ENCODE data around the gene ASB2.

The ASB2 gene

GRCh38 chr14:93926245-93926872 is 50.0 kb downstream of the ASB2 start:
- no peak for DNase-seq

DNA sequence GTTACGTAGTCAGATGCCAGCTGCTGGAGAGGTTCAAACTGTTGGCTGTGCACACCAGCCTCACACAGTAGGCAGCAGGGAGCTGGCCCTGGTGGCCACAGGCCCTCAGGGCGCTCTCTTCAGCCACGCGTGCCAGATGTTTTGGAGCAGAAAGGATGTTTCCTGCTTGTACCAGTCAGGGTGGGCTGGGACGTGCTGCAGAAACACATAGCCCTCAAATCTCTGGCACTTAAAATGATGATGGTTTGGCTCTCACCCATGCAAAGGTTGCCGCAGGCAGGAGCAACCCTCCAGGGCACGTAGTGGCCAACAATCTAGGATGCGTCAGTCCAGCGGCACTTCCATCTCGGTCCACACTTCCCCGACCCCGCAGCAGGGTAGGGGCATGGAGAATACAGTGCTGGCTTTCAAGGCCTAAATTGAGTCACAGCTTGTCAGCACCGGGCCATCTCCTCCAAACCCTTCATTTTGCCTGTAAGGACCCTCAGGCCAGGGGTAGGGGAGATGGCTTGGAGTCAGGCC is 50.9 kb downstream of the ASB2 start:
- DNase-seq, result no peak

DNA sequence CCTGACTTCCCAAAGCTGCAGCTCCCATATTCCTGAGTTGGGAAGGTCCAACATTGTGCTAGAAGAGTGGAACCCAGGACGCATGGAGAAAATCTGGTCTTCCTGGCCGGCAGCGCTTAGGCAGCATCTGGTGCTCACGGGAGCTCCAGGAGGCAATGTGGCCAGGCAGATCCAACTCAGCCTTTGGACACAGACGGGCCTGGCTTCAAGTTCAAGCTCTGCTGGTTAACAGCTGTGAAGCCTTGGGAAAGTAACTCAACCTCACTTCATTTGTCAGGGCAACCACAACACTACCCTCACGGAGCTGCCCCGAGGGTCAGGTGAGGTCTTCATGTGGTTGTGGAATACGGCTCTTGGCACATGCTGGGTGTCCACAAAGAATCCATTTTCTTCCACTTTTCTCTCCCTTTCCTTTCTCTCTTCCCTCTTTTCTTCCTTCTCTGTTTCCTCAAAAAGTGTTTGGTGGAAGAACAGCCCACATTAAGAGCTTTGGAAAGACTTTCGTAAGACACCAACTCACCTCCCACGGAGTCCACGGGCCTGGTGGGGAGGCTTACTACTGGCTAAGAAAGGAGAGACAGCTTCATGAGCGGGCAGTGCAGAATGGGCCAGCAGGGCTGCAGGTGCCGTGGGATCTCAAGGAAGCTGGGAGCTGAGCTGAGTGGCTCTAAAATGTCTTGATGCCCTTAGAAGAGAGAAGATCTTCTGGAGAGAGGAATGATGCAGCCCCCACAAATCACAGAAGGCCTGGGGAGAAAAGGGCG is 51.6 kb downstream of the ASB2 start:
- DNase-seq, result no peak

GRCh38 chr14:93923626-93924025 is 52.7 kb downstream of the ASB2 start:
- DNase-seq, result no peak

- no peak for DNase-seq
Measured at GRCh38 chr14:93921001-93921806, 55.2 kb downstream of the ASB2 start.

GRCh38 chr14:93917141-93917540 is 59.2 kb downstream of the ASB2 start:
- no peak for DNase-seq

DNA sequence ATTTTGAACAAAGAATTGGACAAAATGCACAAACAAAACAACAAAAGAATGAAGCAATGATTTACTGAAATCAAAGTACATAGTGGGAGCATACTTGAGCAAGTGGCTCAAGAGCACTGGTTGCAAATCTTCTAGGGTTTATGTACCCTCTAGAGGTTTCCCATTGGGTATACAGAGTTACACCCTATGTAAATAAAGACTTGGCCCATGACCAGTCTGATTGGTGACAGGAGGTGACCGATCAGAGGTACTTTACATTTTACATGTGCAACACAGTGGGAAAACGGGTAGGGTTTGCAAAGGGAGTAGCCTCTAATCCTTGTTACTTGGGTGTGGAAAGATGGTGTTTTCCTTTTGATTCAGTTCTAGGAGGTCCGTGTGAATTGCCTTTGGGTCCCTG is 59.9 kb downstream of the ASB2 start:
- no peak for DNase-seq

DNA sequence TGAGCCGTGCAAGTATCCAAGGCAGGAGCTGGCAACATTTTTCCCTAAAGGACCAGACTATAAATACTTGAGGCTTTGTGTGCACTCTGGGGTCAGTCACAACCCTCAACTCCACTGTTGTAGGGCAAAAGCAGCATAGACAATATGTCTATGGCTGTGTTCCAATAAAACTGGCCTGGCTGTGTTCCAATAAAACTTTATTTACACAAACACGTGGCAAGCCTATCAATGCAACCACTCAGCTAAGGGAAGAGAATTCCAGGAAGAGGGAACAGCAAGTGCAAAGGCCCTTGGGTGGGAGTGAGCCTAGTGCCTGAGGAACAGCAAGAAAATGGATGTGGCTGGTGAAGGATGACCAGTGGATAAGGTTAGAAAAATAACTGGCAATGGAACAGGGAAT is 60.6 kb downstream of the ASB2 start:
- DNase-seq, result no peak

DNA sequence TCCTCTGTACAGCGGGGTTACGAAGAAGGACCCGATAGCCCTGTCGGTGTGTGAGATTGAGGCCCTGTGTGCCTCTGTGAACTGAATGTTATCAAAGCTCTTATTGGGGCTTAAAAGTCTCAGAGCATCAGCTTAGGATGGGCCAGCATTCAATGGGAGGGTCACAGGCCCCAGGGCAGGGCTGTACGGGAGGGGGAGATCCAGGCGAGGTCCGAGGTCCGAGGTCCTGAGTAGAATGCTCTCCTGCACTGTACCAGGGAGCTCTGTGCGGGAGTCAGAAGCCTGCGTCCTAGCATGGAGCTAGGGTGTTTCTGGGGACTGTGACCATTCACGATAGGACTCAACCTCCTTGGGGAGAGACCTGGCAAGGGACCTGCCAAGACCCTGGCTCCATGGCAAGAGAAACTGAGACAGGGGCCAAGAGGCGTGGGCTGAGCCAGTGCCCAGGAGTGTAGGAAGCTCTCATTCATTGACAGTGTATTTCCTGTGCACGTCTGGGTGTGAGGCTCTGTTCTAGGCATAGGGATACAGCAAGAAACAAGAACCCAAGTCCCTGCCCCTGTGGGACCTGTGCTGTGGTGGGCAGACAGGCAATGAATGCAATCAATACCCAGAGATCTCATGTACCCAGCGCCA is 61.2 kb downstream of the ASB2 start:
- DNase-seq, result no peak

GRCh38 chr14:93914278-93914677 is 62.1 kb downstream of the ASB2 start:
- no peak for DNase-seq

- DNase-seq, result no peak
Measured at GRCh38 chr14:93912782-93913181, 63.6 kb downstream of the ASB2 start.

DNA sequence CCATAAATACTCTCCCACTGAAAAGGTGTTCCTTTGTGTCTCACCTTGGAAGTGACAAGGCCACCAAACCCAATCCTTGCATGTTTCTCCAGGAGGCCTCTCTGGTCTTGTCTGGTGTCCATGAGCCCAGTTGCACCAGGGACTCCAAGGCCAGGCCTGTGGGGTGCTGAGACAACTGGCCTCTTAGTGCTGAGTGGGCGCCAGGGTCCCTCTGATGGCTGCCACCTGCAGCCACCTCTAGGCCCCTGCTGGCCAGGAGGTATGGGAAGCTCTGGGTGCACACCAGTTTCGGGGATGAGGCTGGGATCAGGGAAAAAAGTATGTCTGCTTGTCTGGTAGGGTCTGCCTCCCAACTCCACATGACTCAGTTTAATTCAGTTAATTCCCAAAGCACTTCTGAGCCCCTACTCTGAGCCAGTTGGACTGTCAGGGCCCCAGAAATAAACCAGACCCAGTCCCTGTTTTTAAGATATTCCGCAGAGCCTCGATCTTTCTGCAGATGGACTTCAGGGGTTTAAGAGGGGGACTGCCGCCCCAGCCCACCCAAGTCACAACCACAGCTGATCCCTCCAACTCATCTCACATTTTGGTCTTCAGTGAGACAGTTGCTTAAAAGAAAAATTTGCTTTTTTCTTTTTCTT is 64.3 kb downstream of the ASB2 start:
- DNase-seq, result no peak

GRCh38 chr14:93909429-93910128 is 66.8 kb downstream of the ASB2 start:
- no peak for DNase-seq

DNA sequence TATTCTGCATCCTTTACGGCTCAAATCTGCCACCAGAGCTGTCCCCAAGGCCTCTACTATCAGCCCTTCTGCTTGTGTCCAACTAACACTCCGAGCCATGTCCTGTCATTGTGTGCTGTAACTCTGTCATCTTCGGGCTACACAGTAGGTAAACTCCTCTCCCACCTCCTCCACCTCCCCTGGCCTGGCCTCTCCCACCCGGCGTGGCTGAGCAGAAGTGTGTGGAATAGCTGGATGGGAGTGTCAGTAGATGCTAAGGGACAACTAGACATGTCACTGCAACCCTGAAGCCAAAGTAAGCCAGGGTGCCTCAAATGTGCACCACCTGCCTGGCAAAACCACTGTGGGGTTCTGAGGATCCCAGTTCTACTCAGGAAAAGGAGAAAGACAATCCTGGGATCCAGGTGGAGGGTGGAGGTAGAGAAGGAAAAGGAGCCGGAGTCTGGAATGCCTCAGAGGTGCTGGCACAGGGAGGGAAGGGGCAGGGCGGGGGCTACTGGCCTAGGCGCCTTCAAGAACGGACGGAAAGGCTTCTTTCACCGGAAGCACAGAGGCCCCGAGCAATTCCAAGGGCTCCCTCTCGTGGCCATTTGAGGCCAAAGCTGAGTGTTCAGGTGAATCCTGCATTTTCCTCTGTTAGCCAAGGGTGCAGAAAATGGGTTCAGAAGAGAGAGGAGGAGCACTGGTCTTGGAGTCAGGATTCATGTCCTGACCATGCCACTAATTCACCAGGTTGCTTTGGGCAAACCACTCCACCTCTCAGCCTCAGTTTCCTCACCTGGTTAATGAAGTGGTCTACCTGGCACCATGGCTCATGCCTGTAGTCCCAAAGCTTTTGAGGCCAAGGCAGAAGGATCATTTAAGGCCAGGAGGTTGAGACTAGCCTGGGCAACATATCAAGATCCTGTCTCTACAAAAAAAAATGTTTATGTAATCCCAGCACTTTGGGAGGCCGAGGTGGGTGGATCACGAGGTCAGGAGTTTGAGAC is 69.7 kb downstream of the ASB2 start:
- DNase-seq, result no peak

DNA sequence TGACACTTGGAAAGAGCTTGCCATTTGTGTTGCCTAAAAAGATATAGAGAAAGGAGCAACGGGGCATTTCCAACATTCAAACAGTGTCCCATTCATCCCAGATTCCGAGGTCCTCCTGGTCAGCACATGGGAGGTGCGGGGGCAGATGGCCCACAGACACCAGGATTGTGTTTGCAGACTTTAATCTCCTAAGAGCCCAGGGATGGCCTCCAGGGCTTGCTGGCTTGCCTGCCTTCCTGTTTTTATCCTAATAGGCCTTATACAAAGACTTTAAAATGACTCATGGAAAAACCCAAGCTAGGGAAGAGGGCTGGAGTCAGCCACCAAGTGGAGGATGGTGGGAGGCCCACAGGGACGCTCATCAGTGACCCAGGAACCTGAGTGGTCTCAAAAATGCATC is 70.7 kb downstream of the ASB2 start:
- no peak for DNase-seq

- no peak for DNase-seq
Measured at GRCh38 chr14:93903342-93904184, 72.8 kb downstream of the ASB2 start.

GRCh38 chr14:93902619-93903307 is 73.6 kb downstream of the ASB2 start:
- DNase-seq, result no peak

DNA sequence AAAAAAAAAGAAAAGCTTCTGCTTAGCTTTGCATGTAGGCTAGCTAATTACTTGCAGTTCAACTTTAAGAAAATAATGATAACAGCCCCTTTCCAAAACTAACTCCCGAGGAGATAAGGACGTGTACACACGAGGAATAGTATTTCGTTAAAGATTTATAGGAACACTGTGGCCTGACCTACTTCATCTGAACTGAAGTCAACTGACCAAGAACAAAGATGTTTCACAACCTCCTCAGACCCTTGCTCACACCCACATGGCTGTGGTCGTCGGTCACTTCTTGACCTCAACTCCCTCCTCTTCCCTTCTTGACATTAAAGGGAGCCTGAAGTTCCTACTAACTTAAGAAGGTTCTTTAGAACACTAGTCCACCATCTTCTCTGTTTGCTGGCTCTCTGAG is 74.6 kb downstream of the ASB2 start:
- no peak for DNase-seq

DNA sequence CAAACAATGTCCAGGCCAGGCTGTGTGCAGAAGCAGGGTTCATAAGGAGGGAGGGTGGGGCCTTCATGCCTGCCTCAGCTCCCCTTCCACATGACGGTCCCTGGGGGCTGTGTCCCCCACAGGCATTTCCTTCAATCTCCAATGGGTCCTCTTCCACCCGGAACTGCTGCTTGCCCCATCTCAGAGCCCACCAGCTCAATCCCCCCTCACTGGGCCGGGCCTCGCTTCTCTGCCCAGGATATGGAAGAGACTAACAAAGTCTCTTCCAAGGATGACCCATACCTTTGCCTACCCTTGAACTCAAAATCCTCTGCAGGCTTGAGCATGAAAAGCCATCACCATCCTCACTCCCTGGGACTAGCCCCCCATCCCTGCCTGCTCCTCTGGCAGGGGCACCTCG is 77.6 kb downstream of the ASB2 start:
- no peak for DNase-seq
